K562 (cell line): ENCODE measurements around the gene OR10H5. TPM values are rescaled to one million over a fixed set of nuclear protein-coding genes. Genes with fewer than 3 reads are reported as not detected.
A peak's percentile ranks its signal among the peaks of the same experiment; 100 is the strongest.
"Not testable (repeated sequence)": the region's sequence is repeated elsewhere in the genome, so short reads cannot be mapped to it uniquely, and the experiment has no call there.

ENCODE experiments used
- ASH1L ChIP-seq: fragments of 450-650 bp; IDR thresholded peaks from 2 replicates; pipeline ENCODE4 v1.6.1; 2018; ENCODE audit warnings: borderline replicate concordance, mild to moderate bottlenecking, low read depth; ENCODE audit not compliant: partially characterized antibody
- CTBP1 ChIP-seq: fragments of 450-650 bp; IDR thresholded peaks from 2 replicates; pipeline ENCODE4 v1.6.1; 2016; ENCODE audit warnings: borderline replicate concordance
- JUND ChIP-seq, 2 experiments: IDR thresholded peaks; 2 replicates in 1 of 2; 3 replicates in 1 of 2; pipeline ENCODE4 v1.6.1; 2011; ENCODE audit warnings: borderline replicate concordance in 2 of 2, low read depth in 2 of 2, low read length in 2 of 2, improper control_type of control experiment in 1 of 2, missing biosample characterization in 1 of 2, missing genetic modification characterization in 1 of 2, missing genetic modification reagents in 1 of 2
- KLF6 ChIP-seq: fragments of 250-450 bp; sonication (Bioruptor Pico); IDR thresholded peaks from 2 replicates; pipeline ENCODE4 v1.4.0; 2020; ENCODE audit warnings: mild to moderate bottlenecking, moderate library complexity, borderline replicate concordance
- MBD2 ChIP-seq: sonication (generic); IDR thresholded peaks from 2 replicates; pipeline ENCODE4 v1.6.1; 2016; ENCODE audit warnings: low read depth, borderline replicate concordance
- MTA1 ChIP-seq: fragments of 450-650 bp; IDR thresholded peaks from 2 replicates; pipeline ENCODE4 v1.6.1; 2017; ENCODE audit warnings: borderline replicate concordance
- RAD51 ChIP-seq: fragments of 450-650 bp; IDR thresholded peaks from 2 replicates; pipeline ENCODE4 v1.7.1; 2016; ENCODE audit warnings: low read depth, mild to moderate bottlenecking, borderline replicate concordance
- TAF9B ChIP-seq: fragments of 450-650 bp; IDR thresholded peaks from 2 replicates; pipeline ENCODE4 v1.6.1; 2018; ENCODE audit warnings: mild to moderate bottlenecking; ENCODE audit not compliant: partially characterized antibody
- TBL1XR1 ChIP-seq, 2 experiments: IDR thresholded peaks; 2 replicates each; pipeline ENCODE4 v1.6.1; 2012; ENCODE audit warnings: improper control_type of control experiment in 2 of 2, low read length in 2 of 2, mild to moderate bottlenecking in 1 of 2
- TEAD4 ChIP-seq, 2 experiments: sonication (generic) in 1 of 2; formaldehyde crosslinking in 1 of 2; IDR thresholded peaks; 2 replicates each; pipeline versions ENCODE4 v1.6.1 to v1.8.0; 2012 to 2022; ENCODE audit warnings: borderline replicate concordance in 1 of 2, inconsistent platforms in 1 of 2, low read length in 1 of 2, mild to moderate bottlenecking in 1 of 2, missing genetic modification reagents in 1 of 2
- TOE1 ChIP-seq, 2 experiments: fragments of 450-650 bp in 1 of 2; sonication (generic) in 1 of 2; formaldehyde crosslinking in 1 of 2; IDR thresholded peaks; 2 replicates each; pipeline versions ENCODE4 v1.7.1 to v1.8.0; 2016 to 2022; ENCODE audit warnings: borderline replicate concordance in 2 of 2, mild to moderate bottlenecking in 2 of 2, antibody characterized with exemption in 1 of 2, inconsistent platforms in 1 of 2, low read depth in 1 of 2, missing genetic modification reagents in 1 of 2, moderate library complexity in 1 of 2
- ZFP1 ChIP-seq: fragments of 450-650 bp; formaldehyde crosslinking; IDR thresholded peaks from 2 replicates; pipeline ENCODE4 v1.4.0; 2020; ENCODE audit warnings: mild to moderate bottlenecking, mixed read lengths
- ZNF311 ChIP-seq: fragments of 250-450 bp; sonication (Bioruptor Pico); IDR thresholded peaks from 2 replicates; pipeline ENCODE4 v1.4.0; 2020; ENCODE audit warnings: mild to moderate bottlenecking, moderate library complexity
- ZNF583 ChIP-seq: fragments of 250-450 bp; sonication (Bioruptor Pico); IDR thresholded peaks from 2 replicates; pipeline ENCODE4 v1.4.0; 2020
- polyA plus RNA-seq, 8 experiments: library from polyadenylated mRNA; depleted of rRNA in 4 of 8; stranded (reverse) in 5 of 8; unstranded in 3 of 8; fragments of >200 nt; fragmentation: Nextera tagmentation in 2 of 8; fragmentation: Illumina TruSeq in 1 of 8; extraction: Ambion mirVana in 2 of 8; extraction: Trizol in 1 of 8; gene quantifications; 2 replicates each; pipeline versions ENCODE4 v1.2.1 to v1.2.3, GENCODE V29; 2011 to 2014; ENCODE audit warnings: inconsistent platforms in 1 of 8, missing spikeins in 1 of 8
- total RNA-seq, 7 experiments: library from RNA; depleted of rRNA in 6 of 7; stranded (reverse); fragments of >200 nt in 6 of 7; fragmentation: Illumina TruSeq in 2 of 7; extraction: Trizol in 2 of 7; gene quantifications; 2 replicates each; pipeline versions ENCODE4 v1.2.1 to v1.2.3, GENCODE V29; 2011 to 2021; ENCODE audit warnings: low replicate concordance in 1 of 7
- TF ChIP-seq, protein P1 (sequence below): fragments of 450-650 bp; formaldehyde crosslinking; IDR thresholded peaks from 2 replicates; pipeline ENCODE4 v1.4.0; 2020; ENCODE audit warnings: mild to moderate bottlenecking, moderate library complexity
- TF ChIP-seq, protein P2 (sequence below): fragments of 450-650 bp; IDR thresholded peaks from 2 replicates; pipeline ENCODE4 v1.6.1; 2016
- TF ChIP-seq, protein P3 (sequence below): fragments of 450-650 bp; IDR thresholded peaks from 2 replicates; pipeline ENCODE4 v1.6.1; 2016; ENCODE audit warnings: antibody characterized with exemption
- TF ChIP-seq, protein P4 (sequence below): sonication (generic); IDR thresholded peaks from 2 replicates; pipeline ENCODE4 v1.6.1; 2016

The OR10H5 gene
- total and polyA plus RNA-seq, 9 of the 15 experiments (the other 6 are each of a cell fraction or from before 2014, with no cell fraction given): not detected

DNA sequence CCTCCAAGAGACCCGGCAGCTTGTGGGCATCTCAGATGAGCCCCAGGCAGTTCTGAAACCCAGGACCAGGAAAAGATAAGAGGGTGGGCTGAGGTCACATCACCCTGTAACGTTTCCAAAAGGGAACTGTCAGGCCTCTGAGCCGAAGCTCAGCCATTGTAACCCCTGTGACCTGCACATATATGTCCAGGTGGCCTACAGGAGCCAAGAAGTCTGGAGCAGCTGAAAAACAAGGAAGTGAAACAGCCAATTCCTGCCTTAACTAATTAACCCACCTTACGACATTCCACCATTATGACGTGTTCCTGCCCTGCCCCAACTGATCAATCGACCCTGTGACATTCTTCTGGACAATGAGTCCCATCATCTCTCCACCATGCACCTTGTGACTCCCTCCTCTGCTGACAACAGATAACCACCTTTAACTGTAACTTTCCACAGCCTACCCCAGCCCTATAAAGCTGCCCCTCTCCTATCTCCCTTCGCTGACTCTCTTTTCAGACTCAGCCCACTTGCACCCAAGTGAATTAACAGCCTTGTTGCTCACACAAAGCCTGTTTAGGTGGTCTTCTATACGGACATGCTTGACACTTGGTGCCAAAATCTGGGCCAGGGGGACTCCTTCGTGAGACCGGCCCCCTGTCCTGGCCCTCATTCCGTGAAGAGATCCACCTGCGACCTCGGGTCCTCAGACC is 41.3 kb downstream of the OR10H5 start (continued):
- TF ChIP-seq JUND (IDR thresholded peaks at IDR 0.05; ENCODE audit: borderline replicate concordance, low read depth, low read length) (peak; percentile 67; the same call in 1 of the 2 replicates), JUND (tag; IDR thresholded peaks at IDR 0.05; ENCODE audit: borderline replicate concordance, low read depth, low read length) (peak; percentile 76; the same call in 1 of the 3 replicates), ZFP1 (CRISPR knock-in tag) (peak; percentile 57; the same call in 1 of the 2 replicates), MBD2 (peak; percentile 31; the same call in 1 of the 2 replicates), CTBP1 (peak; percentile 73; the same call in 1 of the 2 replicates), TAF9B (peak; percentile 54), ZNF583 (peak; percentile 97), TEAD4 (IDR thresholded peaks at IDR 0.05; ENCODE audit: low read length) (peak; percentile 81), KLF6 (CRISPR knock-in tag) (peak; percentile 94), ASH1L (peak; percentile 12), MTA1 (peak; percentile 46; the same call in 1 of the 2 replicates), ZNF311 (CRISPR knock-in tag) (peak; percentile 92), RAD51 (0 out of 2 replicates have a peak, but pooled peaks have one; percentile 19), TOE1 (IDR thresholded peaks at IDR 0.05; ENCODE audit: borderline replicate concordance) (peak; percentile 82), TBL1XR1 (IDR thresholded peaks at IDR 0.05; ENCODE audit: low read length in 2 of 2) (peak in 1 of 2 experiments; percentile 35; a peak in 1 of 4 replicates)
- TF ChIP-seq, protein P1, sequence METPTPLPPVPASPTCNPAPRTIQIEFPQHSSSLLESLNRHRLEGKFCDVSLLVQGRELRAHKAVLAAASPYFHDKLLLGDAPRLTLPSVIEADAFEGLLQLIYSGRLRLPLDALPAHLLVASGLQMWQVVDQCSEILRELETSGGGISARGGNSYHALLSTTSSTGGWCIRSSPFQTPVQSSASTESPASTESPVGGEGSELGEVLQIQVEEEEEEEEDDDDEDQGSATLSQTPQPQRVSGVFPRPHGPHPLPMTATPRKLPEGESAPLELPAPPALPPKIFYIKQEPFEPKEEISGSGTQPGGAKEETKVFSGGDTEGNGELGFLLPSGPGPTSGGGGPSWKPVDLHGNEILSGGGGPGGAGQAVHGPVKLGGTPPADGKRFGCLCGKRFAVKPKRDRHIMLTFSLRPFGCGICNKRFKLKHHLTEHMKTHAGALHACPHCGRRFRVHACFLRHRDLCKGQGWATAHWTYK (CRISPR knock-in tag): peak; percentile 91
- TF ChIP-seq, protein P2, sequence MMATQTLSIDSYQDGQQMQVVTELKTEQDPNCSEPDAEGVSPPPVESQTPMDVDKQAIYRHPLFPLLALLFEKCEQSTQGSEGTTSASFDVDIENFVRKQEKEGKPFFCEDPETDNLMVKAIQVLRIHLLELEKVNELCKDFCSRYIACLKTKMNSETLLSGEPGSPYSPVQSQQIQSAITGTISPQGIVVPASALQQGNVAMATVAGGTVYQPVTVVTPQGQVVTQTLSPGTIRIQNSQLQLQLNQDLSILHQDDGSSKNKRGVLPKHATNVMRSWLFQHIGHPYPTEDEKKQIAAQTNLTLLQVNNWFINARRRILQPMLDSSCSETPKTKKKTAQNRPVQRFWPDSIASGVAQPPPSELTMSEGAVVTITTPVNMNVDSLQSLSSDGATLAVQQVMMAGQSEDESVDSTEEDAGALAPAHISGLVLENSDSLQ: peak; percentile 67; the same call in 1 of the 2 replicates
- not testable (repeated sequence) for TF ChIP-seq TEAD4 (CRISPR knock-in tag; IDR thresholded peaks at IDR 0.05; ENCODE audit: borderline replicate concordance); TOE1 (CRISPR knock-in tag; IDR thresholded peaks at IDR 0.05; ENCODE audit: borderline replicate concordance, low read depth)
- TF ChIP-seq, protein P3, sequence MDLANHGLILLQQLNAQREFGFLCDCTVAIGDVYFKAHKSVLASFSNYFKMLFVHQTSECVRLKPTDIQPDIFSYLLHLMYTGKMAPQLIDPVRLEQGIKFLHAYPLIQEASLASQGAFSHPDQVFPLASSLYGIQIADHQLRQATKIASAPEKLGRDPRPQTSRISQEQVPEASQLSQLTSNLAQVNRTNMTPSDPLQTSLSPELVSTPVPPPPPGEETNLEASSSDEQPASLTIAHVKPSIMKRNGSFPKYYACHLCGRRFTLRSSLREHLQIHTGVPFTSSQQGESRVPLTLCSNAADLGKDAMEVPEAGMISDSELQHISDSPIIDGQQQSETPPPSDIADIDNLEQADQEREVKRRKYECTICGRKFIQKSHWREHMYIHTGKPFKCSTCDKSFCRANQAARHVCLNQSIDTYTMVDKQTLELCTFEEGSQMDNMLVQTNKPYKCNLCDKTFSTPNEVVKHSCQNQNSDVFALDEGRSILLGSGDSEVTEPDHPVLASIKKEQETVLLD: peak; percentile 51; the same call in 1 of the 2 replicates
- TF ChIP-seq, protein P4, sequence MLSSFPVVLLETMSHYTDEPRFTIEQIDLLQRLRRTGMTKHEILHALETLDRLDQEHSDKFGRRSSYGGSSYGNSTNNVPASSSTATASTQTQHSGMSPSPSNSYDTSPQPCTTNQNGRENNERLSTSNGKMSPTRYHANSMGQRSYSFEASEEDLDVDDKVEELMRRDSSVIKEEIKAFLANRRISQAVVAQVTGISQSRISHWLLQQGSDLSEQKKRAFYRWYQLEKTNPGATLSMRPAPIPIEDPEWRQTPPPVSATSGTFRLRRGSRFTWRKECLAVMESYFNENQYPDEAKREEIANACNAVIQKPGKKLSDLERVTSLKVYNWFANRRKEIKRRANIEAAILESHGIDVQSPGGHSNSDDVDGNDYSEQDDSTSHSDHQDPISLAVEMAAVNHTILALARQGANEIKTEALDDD: peak; percentile 29; the same call in 1 of the 2 replicates
